Activated T-helper 2 cell treated with anti-CD3 and anti-CD28 coated beads, Interferon-gamma antibody, Interleukin-2, Interleukin-4, amounts not matched to agents 10 μg/mL and 5 μg/mL and 100 μg/mL, durations not matched to agents 14 hours and 24 hours and 36 hours (primary cell): ENCODE results near the gene HIGD1C. TPM values are rescaled to one million over a fixed set of nuclear protein-coding genes. Genes with fewer than 3 reads are reported as not detected.
A peak's percentile ranks its signal among the peaks of the same experiment; 100 is the strongest.
"Not testable (repeated sequence)": the region's sequence is repeated elsewhere in the genome, so short reads cannot be mapped to it uniquely, and the experiment has no call there.

Experiments
- DNase-seq: peaks from one replicate; pipeline ENCODE4 v3.0.0; 2021; ENCODE audit warnings: low spot score
- H3K27ac Mint-ChIP-seq: one replicate; pipeline ENCODE4 v1.8.0; 2021; ENCODE audit warnings: mixed read lengths
- H3K27me3 Mint-ChIP-seq: one replicate; pipeline ENCODE4 v1.8.0; 2021; ENCODE audit warnings: low read depth, mixed read lengths
- H3K36me3 Mint-ChIP-seq: one replicate; pipeline ENCODE4 v1.8.0; 2021; ENCODE audit warnings: low read depth, mixed read lengths
- H3K4me1 Mint-ChIP-seq: one replicate; pipeline ENCODE4 v1.8.0; 2021; ENCODE audit warnings: low read depth, mixed read lengths
- H3K4me3 Mint-ChIP-seq: one replicate; pipeline ENCODE4 v1.8.0; 2021; ENCODE audit warnings: low read depth, mild to moderate bottlenecking, moderate library complexity, mixed read lengths
- H3K9me3 Mint-ChIP-seq: one replicate; pipeline ENCODE4 v1.8.0; 2021; ENCODE audit warnings: mixed read lengths
- intact Hi-C: fragments of 100-400 bp; cut with micrococcal nuclease; formaldehyde crosslinking; loops from one replicate; pipeline ENCODE4 v1.15.1; 2023
- total RNA-seq: library from RNA; stranded (reverse); gene quantifications from 2 replicates; pipeline ENCODE4 v1.2.3, GENCODE V29; 2022

HIGD1C gene
- total RNA-seq, result not detected in 2 replicates

GRCh38 chr12:50952510-50952909 is at the start of gene HIGD1C:
Gene HIGD1C, plus strand, starts transcription at chr12:50952544. Its CDS starts 1,455 bp downstream, at chr12:50953999.
- intact Hi-C loops, result no loop called here
- Mint-ChIP-seq H3K36me3 (no peaks in the 10 kb centered on the region), H3K4me3 (no peak within 1 kb of the TSS), H3K27me3 (no peaks in the 10 kb centered on the region), H3K9me3 (no peaks in the 10 kb centered on the region), H3K4me1 (no peaks in the 10 kb centered on the region), H3K27ac (no peak within 1 kb of the TSS)
- no peak for DNase-seq

- H3K36me3 Mint-ChIP-seq, H3K27me3 Mint-ChIP-seq, intact Hi-C loops, H3K27ac Mint-ChIP-seq, H3K4me3 Mint-ChIP-seq, H3K4me1 Mint-ChIP-seq, DNase-seq: not testable (repeated sequence)
- peaks cover 16% of the 10 kb centered on the region for H3K9me3 Mint-ChIP-seq
Measured at GRCh38 chr12:50908479-50908878, 43.9 kb upstream of the HIGD1C start.

- H3K27ac Mint-ChIP-seq, H3K36me3 Mint-ChIP-seq, intact Hi-C loops, H3K27me3 Mint-ChIP-seq, H3K4me1 Mint-ChIP-seq, DNase-seq, H3K4me3 Mint-ChIP-seq: not testable (repeated sequence)
- peaks cover 39% of the 10 kb centered on the region for H3K9me3 Mint-ChIP-seq
Measured at GRCh38 chr12:50912361-50912760, 40.0 kb upstream of the HIGD1C start.

- Mint-ChIP-seq H3K27ac (no peak overlapping the region), H3K36me3 (peaks cover 2% of the 10 kb centered on the region), H3K9me3 (peaks cover 48% of the 10 kb centered on the region), H3K4me3 (no peak overlapping the region), H3K4me1 (peaks cover under 1% of the 10 kb centered on the region), H3K27me3 (no peaks in the 10 kb centered on the region)
- intact Hi-C loops, result no loop called here
- no peak for DNase-seq
Measured at GRCh38 chr12:50913224-50913623, 39.1 kb upstream of the HIGD1C start.

DNA sequence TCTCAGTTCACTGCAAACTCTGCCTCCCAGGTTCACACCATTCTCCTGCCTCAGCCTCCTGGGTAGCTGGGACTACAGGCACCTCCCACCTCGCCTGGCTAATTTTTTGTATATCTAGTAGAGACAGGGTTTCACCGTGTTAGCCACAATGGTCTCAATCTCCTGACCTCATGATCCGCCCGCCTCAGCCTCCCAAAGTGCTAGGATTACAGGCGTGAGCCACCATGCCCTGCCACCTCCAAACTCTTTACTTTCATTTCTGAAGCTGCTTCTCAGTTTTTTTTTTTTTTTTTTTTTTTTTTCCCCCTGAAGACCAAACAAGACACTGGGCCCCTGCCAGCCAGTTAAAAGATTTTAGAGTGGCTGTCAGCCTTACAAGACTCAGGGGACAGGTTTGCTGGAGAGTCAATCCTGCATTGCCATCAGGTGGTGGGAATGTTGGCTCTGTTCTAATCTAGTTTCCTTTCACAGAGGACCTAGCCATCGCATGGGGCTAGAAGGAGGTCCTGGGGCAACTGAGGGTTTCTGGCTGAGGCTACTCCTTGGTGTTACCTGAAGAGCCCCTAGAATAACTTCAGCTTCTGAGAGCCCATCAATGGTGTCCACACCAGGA is 37.4 kb upstream of the HIGD1C start:
- no peak for DNase-seq
- Mint-ChIP-seq H3K4me3 (no peak overlapping the region), H3K4me1 (peaks cover 8% of the 10 kb centered on the region), H3K27ac (no peak overlapping the region), H3K27me3 (no peaks in the 10 kb centered on the region), H3K9me3 (peaks cover 48% of the 10 kb centered on the region), H3K36me3 (peaks cover 2% of the 10 kb centered on the region)
- intact Hi-C loops, result no loop called here

DNA sequence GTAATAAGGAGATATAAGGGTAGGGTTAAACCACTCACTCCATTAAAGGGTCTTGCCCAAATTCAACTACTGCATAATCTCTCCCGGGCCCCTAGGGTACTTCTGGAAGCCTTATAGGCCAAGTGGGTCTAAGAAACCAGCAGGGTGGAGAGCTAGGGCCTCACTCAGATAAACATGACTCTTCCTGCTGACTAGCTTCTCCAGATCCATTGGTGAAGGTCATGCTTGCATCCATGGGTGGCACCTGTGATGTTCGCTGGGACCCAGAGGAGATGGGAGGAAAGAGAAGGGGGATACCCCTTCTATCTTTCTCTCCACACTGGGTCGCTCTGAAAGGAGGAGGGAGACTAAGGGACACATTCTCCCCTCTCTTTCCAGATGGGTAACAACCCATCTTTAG is 36.1 kb upstream of the HIGD1C start:
- intact Hi-C loops, result no loop called here
- H3K9me3 Mint-ChIP-seq, result peaks cover 48% of the 10 kb centered on the region
- H3K4me3 Mint-ChIP-seq, result no peak overlapping the region
- no peaks in the 10 kb centered on the region for H3K27me3 Mint-ChIP-seq
- no peak overlapping the region for H3K27ac Mint-ChIP-seq
- peaks cover 8% of the 10 kb centered on the region for H3K4me1 Mint-ChIP-seq
- no peak for DNase-seq
- peaks cover 2% of the 10 kb centered on the region for H3K36me3 Mint-ChIP-seq

GRCh38 chr12:50918584-50919316 is 33.6 kb upstream of the HIGD1C start:
- Mint-ChIP-seq H3K27ac (no peak overlapping the region), H3K27me3 (no peaks in the 10 kb centered on the region), H3K36me3 (no peaks in the 10 kb centered on the region), H3K9me3 (peaks cover 29% of the 10 kb centered on the region), H3K4me1 (peaks cover 13% of the 10 kb centered on the region), H3K4me3 (no peak overlapping the region)
- intact Hi-C loops, result no loop called here
- DNase-seq, result no peak

- Mint-ChIP-seq H3K27ac (no peak overlapping the region), H3K4me1 (peaks cover 31% of the 10 kb centered on the region), H3K27me3 (no peaks in the 10 kb centered on the region), H3K9me3 (peaks cover 4% of the 10 kb centered on the region), H3K4me3 (no peak overlapping the region), H3K36me3 (no peaks in the 10 kb centered on the region)
- DNase-seq, result no peak
- intact Hi-C loops, result no loop called here
Measured at GRCh38 chr12:50922820-50923219, 29.5 kb upstream of the HIGD1C start.

DNA sequence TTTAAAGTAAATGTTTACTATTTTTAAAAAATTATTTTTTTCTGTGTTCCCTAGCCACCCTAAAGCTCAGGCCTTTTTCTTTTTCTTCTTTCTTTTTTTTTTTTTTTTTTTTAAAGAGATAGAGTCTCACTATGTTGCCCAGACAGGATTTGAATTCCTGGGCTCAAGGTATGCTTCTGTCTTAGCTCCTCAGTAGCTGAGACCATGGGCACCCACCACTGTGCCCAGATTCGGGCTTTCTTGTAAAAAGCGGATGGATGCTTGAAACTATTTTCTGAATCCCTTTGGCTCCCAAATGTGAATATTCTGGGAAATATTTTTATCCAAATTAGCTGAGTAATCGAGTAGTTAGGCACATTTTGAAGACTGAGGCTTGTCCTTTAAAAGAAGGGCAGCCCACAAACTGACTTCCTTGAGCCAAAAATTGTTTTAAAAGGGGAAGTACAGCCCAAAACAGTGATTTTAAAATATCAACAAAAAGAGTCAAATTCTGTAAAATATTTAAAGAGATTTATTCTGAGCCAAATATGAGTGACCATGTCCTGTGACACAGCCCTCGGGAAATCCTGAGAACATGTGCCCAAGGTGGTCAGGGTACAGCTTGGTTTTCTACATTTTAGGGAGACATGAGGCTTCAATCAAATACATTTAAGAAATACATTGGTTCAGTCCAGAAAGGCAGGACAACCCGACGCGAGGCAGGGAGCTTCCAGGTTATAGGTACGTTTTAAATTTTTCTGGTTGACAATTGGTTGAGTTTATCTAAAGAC is 28.8 kb upstream of the HIGD1C start:
- Mint-ChIP-seq H3K27ac (peak overlapping the region; percentile 78), H3K36me3 (no peaks in the 10 kb centered on the region), H3K4me1 (peaks cover 28% of the 10 kb centered on the region), H3K9me3 (no peaks in the 10 kb centered on the region), H3K4me3 (peak overlapping the region; percentile 47), H3K27me3 (no peaks in the 10 kb centered on the region)
- no peak for DNase-seq
- intact Hi-C loops, result no loop called here

DNA sequence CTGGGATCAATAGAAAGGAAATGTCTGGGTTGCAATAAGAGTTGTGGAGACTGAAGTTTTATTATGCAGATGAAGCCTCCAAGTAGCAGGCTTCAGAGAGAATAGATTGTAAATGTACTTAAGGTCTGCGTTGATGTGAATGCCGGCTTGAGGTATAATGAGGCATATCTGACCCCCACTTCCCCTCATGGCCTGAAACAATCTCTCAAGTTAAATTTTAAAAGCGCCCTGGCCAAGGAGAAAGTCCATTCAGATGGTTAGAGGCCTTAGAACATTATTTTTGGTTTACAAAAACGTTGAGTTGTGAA is 28.3 kb upstream of the HIGD1C start:
- no peaks in the 10 kb centered on the region for H3K9me3 Mint-ChIP-seq
- peak overlapping the region; percentile 47 for H3K4me3 Mint-ChIP-seq
- H3K27me3 Mint-ChIP-seq, result no peaks in the 10 kb centered on the region
- peaks cover 23% of the 10 kb centered on the region for H3K4me1 Mint-ChIP-seq
- no peaks in the 10 kb centered on the region for H3K36me3 Mint-ChIP-seq
- DNase-seq, result no peak
- peak overlapping the region; percentile 78 for H3K27ac Mint-ChIP-seq
- intact Hi-C loops, result no loop called here

GRCh38 chr12:50924439-50925341 is 27.7 kb upstream of the HIGD1C start:
- Mint-ChIP-seq H3K9me3 (no peaks in the 10 kb centered on the region), H3K27me3 (no peaks in the 10 kb centered on the region), H3K36me3 (no peaks in the 10 kb centered on the region), H3K27ac (peak overlapping the region; percentile 45), H3K4me1 (peaks cover 23% of the 10 kb centered on the region), H3K4me3 (peak overlapping the region; percentile 13)
- intact Hi-C loops, result no loop called here
- no peak for DNase-seq

- DNase-seq, result no peak
- Mint-ChIP-seq H3K4me1 (peaks cover 23% of the 10 kb centered on the region), H3K9me3 (no peaks in the 10 kb centered on the region), H3K36me3 (no peaks in the 10 kb centered on the region), H3K27ac (no peak overlapping the region), H3K4me3 (peak overlapping the region; percentile 6), H3K27me3 (no peaks in the 10 kb centered on the region)
- intact Hi-C loops, result no loop called here
Measured at GRCh38 chr12:50925342-50925651, 27.0 kb upstream of the HIGD1C start.
